ENCODE results near the gene PHB1.

PHB1 gene

DNA sequence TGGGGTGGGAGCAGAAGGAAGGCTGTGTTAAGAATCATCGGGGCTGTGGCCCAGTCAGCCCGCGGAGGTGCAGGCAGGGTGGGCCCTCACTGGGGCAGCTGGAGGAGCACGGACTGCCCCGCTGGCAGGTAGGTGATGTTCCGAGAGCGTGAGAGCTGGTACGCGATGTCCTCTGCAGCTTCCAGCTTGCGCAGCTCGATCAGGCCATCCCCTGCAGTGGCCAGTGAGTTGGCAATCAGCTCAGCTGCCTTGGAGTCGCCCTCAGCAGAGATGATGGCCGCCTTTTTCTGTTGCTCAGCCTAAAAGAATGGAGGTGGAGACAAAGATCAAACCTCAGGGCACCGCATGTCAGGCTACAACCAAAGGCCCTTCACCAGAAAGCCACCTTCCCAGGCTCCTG, 9.8 kb downstream of the PHB1 start:
- no peak for DNase-seq (ENCODE audit: low read depth)

DNA sequence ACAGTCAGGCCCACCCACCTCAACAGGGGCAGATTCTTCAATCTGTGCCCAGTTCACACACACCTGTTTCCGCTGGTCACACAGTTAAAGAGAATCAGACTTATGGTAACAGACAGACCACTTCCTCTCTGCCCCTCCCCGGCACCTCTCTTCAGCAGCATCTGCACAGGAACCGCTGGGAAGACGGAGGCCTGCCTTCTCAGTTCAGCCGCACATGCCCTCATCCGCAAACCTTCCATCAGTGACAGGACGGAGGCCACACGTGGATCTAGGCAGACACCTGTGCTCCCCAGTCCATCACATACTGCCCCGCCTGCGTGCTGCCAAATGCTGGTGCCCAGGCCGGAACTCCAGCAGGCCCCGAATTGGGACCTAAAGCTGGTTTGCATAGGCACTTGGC, 10.3 kb downstream of the PHB1 start:
- no peak for DNase-seq (ENCODE audit: low read depth)

DNA sequence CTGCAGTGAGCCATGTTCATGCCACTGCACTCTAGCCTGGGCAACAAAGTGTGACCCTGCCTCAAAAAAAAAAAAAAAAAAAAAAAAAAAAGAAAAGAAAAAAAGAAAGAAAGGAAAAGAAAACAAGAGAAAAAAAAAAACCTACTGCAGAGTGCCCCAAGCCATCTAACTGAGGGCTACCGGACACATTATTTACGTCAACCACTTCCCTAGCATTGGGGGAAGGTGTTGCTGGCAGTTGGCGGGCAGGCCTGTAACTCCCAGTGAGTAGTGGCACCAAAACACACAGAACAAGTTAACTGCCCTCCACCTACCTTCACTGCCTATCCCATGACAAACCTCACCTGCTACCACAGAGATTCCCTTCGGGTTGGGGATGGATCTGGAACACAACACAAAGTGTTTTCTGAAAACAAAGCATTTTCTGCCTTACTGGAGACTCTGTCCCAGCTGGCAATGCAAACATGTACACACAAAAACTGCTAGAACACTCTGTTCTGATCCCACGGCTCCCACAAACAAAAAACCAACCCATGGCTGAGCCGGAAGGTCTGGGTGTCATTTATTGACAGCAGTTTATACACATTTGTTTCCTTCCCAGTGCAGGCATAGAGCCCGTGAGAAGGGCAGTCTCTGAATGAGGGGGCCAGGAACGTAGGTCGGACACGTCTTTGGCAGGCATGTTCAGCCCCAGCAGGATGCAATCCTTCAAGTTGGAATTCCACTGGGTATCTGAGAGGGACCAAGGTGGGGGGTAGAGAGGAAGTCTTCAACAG, 11.0 kb downstream of the PHB1 start:
- DNase-seq (ENCODE audit: low read depth) = no peak

DNA sequence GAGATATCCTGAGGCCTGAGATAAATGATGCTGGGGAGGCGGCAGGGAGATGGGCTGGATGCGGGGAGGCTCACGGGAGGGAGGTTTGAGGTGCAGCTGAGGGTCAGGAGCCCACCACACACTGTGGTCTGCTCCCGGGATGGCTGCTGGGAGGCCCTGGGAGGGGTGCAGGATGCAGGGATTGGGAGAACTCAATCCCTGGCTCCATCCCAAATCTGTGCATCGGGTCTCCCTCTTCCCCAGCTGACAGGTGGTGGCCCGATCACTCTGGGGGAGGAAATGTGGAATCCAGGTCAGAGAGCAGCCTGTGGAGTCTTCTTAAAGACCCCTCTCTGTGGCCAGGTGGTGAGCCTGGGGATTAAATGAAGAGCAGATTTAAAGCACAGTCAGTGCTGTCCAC, 12.0 kb downstream of the PHB1 start:
- DNase-seq (ENCODE audit: low read depth) = no peak

DNA sequence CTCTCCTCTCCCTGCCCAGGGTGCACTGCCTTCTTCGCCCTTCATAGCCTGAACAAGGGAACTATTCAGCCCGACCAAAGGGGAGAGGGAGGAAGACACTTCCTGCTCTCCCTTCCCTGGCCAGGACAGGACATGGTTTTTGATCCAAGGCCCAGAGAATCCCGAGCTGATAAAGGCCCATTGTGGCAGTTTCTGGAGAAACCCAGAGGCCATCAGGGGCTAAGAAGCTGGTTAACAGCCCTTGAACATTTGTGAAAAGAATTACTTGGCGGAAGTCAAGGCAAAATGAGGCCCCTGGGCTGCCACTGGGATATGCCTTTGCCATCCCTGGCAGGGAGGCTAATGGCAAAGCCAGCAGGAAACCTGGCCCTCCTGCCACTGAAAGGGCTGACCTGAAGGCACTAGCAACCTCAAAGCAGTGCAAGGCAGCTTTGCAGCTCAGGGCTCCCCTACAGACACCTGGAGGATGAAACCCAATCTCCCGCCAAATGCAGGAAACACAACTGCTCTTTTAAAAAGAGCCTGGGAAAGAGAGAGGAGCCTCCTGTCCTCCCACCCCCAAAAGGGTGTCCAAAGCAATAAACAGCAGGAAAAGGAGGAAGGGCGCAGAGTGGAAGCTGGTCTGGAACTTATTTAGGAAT, 12.6 kb downstream of the PHB1 start:
- no peak for DNase-seq (ENCODE audit: low read depth)

DNA sequence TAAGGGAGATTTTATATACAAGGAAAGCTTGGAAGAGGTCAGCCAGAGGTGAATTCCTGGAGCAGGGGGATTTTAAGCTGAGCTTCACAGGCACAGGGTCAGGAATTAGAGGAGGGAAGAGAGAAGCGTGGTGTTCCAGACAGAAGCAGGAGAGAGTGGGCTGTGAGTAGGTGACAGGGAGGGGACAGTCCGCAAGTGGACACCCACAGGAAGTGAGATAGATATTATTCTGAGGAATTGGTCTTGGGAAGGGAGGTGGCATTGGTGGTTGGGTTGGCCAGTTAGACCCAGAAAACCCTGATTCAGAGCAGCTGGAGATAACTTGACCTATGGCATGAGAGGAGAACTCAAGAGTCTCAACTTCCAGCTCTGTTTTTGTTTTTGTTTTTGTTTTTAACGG, 14.7 kb downstream of the PHB1 start:
- DNase-seq (ENCODE audit: low read depth) = no peak

DNA sequence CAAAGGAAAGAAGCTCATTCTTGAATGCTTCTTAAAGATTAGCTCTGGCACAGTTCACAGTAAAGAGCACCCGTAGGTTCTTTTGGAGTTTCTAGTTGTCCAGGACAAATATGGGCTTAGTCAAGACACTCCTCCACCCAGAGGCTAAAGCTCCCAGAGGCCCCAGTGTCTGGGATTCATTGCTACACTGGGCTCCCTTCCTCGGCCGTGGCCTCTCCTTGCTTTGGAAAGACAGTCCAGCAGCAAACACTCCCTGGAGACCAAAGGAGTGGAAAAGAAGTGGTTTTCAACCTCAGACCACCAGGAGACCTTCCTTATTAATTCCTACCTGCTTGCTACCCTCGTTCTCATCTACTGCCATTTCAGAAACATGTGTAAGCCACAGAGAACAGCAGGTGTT, 17.1 kb downstream of the PHB1 start:
- DNase-seq (ENCODE audit: low read depth) = no peak

DNA sequence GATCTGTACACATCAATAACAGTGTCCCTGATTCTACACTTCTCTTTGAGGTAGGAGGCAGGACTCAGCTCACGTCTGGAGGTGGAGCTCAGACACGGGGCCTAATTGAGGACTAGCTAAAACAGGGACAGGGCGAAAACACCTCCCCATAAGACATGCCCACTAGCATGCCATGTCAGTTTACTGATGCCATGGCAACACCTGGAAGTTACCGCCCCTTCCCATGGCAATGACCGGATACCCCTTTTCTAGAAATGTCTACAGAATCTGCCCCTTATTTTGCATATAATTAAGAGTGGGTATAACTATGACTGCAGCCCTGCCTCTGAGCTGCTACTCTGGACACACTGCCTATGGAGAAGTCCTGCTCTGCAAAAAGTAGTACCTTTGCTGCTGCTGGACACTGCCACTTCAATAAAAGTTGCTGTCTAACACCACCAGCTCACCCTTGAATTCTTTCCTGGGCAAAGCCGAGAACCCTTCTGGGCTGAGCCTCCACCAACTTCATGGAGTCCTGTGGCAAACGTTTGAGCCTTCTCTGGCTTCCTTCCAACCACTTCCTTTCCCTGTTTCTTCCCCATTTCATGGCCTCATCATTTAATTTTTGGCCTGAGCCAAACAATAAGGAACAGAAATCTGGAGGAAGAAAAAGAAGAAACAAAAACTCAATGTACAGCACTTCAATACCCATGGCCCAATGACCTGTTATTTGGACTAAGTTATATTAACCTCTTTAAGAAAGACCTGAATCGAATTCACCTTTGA, 21.0 kb downstream of the PHB1 start:
- no peak for DNase-seq (ENCODE audit: low read depth)

DNA sequence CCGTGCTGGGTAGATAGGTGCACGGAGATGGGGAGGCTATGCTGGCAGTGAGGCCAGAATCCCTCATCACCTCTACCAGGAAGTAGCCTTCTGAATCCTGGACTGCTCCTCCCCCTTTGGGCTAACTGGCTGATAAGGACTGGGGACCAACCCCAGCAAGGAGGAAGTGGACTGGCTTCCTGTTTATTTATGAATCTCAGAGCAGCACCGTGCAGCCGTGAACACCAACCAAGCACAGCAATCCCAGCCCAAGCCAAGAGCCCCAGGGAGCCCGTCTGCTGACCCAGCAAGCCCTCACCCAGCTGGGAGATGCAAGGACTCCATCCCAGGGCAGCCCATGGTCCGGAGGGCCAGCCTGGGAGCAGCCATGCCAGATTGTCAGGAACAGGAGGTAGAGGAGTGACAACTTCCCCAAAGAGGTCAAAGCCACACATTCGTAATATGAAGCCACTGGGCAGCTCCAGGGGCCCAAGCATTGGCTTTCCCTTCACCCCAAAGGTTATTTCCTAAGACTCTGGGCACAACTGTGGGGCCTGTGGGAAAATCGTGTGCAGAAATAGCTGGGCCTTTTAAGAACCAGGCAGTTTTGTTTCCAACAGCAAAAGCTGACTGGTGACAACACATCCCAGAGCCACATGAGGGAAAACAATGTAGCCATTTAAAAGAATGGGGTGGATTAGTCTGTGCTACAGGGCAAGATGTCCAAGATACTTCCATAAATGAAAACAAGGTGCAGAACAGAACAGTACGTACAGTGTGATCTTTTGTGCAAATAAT, 23.9 kb downstream of the PHB1 start:
- DNase-seq (ENCODE audit: low read depth) = peak; percentile 17

DNA sequence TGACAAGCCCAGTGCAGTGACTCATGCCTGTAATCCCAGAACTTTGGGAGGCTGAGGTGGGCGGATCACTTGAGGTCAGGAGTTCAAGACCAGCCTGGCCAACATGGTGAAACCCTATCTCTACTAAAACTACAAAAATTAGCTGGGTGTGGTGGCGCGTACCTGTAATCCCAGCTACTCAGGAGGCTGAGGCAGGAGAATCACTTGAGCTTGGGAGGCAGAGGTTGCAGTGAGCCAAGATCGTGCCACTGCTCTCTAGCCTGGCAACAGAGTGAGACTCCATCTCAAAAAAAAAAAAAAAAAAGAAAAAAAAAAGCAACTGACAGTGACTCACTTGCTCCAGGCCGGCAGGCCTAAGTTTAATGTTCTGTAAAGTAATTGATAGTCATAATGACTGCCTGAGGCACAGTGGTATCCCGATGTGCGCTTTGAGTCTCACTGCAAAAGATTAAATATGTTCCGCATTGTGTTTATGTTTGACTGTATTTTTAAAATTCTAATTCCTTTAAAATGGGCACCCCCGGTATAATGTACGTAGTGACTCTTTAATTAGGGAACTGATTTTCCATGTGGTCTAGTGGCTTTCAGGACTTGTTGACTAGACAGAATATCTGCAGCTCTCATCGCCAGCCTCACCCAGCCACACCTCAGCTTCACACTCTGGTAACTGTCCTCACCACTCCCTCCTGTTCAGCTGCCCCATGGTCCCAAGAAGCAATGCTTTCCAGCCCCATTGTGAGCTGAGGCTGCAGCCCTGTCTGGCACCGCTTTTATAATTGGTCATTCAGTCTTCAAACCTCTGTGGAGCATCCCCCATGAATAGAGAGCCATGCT, 25.0 kb downstream of the PHB1 start:
- DNase-seq (ENCODE audit: low read depth) = peak; percentile 47

DNA sequence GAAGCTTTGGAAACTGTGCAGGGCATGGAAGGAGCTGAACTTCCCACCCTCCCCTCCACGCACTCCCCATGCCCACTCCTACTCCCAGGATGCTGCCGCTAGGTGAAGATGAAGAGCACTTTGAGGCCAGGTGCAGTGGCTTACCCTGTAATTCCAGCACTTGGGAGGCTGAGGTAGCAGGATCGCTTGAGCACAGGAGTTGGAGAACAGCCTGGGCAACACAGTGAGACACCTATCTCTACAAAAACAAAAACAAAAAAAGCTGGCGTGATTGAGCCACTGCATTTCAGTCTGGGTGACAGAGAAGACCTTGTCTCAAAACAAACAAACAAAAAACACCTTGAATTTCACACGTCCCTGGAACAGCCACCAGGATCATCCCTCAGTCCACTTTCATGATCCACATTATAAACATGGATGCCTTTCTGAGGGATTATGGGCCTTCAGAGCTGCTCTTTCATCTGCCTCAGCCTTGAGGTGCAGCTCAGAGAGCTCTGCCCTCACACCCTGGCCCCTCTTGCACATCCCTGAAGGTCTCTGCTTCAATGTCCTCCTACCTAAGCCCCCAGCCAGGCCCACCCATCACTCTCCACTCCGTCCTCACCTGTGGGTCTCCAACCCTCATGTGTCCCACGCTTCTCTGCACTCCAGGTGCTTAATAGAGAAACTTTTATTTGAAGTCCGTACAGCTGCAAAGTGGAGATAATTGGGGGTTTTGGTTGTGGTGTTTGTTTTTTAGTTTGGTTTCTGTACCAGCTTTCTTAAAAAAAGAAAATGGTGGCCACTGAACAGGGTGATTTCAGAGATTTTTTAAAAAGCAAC, 25.8 kb downstream of the PHB1 start:
- peak; percentile 38 for DNase-seq (ENCODE audit: low read depth)

DNA sequence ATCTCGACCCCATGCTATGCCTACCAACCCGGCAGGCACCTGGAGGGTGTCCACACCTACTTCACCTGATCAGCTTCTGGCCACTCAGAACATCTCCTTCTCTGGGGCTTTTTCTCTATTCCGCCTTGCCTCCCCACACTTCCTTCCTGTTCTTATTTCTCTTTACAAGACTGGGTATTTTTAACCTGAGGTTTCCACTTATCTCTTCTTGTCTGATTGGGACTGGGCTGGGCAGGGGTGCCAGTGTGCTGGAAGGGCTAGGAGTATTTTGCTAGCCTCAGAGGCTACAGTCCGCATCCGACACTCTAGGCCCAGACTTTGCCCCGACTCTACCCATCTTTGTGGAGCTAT, 26.4 kb downstream of the PHB1 start:
- DNase-seq (ENCODE audit: low read depth) = no peak

DNA sequence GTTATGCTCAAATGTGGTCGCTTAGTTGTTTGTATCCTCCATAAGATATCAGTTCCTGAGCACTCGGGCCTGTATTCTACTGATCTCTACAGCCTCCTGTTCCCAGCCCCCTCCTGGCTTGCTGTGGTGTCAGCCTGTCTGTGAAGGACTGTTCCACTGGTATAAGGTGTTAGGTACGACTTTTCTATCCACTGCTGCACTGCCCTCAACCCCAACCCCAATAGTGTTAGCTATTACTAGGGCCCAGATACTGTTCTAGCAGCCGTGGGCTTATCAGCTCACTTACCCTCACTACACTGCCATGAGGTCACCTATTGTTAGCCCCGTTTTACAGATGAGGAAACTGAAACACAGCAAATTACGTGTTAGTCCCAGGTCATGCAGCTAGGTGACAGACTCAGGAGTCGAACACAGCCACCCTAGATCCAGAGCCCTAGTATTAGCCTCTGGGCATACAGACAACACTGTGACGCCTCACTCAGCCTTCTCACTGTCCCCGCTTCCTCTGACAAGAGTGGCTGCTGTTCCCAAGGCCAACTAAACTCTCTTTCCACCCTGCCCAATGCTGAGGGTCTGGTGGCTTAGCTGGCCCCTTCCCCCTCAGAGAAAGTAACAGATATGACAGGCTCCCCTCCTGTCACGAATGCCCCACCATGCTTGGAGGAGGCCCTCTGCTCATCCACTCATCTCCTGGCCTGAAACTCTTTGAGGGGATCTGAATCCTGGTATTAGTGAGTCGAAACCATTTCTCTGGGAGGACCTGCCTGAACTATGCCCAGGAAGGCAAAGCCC, 27.0 kb downstream of the PHB1 start:
- no peak for DNase-seq (ENCODE audit: low read depth)

DNA sequence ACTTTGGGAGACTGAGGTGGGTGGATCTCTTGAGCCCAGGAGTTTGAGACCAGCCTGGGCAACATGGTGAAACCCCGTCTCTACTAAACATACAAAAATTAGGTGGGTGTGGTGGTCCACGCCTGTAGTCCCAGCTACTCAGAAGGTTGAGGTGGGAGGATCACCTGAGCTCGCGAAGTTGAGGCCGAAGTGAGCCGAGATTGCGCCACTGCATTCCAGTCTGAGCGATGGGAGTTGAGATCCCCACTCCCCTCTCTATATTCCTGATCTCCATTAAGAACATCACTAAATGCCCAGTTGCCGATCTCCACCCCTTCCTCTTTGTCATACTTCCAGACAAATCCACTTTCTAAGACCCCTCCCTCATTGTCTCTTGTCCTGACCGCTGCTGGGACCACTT, 28.3 kb downstream of the PHB1 start:
- no peak for DNase-seq (ENCODE audit: low read depth)

DNA sequence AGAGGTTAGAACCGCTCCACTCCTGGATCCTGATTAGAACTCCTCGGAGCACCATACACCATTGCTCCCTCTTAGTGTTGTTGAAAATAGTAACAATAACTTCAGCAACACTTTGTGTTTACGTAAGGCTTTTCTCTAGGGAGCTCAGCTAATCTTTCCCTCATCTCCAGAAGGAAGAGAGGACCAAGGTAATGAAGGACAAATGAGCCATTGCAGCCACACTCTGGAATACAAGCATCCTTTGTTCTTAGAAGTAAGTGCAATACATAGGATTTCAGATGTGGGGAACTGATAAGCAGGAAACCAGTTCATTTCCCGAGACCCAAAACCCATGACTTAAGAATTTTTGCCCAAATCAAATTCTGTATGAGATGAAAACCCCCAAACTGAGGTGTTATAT, 29.7 kb downstream of the PHB1 start:
- DNase-seq (ENCODE audit: low read depth) = no peak

DNA sequence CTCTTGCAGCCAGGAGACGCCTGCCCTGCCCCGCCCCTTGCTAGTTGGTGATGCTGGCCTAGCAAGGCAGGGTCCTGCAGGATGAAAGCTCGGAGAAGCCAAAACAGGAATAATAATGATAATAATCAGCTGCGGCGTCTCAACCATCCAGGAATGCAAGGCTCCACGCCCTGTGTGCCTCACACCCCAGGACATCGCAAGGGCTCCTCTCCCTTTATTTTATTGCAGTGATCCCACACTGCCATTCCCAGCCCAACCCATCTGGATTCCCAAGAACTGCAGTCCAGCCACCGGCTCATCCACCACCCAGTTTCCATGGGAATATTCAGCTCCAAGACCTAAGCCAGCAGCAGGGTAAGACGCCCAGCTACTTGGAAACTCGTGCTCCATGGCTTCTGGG, 31.6 kb downstream of the PHB1 start:
- no peak for DNase-seq (ENCODE audit: low read depth)

DNA sequence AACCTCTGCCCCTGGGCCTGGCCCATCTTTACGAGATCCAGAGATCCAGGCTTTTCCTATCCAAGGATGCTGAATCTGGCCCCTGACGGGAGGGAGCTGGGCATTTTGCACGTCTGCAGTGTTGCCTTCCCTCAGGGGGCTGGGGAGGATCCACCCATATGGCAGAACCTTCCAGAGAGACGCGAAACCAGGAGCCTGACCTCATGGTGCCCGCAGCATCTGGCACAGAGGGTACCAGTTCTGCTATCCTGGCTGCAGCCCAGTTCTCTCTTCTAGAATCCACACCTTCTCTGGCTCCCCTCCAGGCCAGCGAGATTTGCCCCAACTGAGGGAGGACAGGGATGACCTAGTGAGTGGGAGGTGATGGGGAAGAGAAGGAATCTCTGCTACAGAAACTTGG, 32.1 kb downstream of the PHB1 start:
- DNase-seq (ENCODE audit: low read depth) = no peak

DNA sequence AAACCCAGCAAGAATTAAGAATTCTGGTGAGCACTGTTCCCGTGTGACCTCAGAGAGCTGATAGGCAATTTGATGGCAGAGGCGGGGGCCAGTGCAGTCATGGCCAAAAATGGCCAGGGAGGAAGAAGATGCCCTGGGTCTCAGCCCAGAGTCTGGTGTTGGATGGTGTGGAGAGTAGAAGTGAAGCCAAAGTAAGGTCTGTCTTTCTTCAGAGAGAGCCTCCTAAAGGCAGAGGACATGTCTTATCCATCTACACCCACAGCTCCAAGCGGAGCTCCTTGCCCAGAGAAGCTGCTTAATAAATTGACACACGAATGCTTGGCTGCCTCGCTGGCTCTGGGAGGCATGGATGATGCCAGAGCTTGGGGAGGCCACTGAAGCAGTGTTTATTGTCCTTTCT, 32.9 kb downstream of the PHB1 start:
- no peak for DNase-seq (ENCODE audit: low read depth)

DNA sequence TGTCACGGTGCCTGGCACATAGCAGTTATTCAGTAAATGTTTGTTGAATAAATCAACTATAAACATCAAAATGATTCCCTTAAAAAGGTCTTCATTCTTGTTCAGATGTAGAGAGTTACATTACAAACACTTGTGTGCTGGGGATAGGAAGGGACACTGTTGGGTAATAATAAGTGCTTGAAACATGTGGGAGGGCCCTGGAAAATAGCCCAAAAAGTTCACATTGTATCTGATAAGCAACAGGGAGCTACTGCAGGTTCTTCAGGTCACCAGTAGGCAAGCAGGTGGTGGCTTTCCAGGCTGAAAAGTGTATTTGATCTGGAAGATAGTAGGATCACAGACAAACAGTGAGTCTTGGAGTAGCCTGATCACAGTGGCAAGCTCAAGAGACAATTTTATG, 33.6 kb downstream of the PHB1 start:
- DNase-seq (ENCODE audit: low read depth) = peak; percentile 27

DNA sequence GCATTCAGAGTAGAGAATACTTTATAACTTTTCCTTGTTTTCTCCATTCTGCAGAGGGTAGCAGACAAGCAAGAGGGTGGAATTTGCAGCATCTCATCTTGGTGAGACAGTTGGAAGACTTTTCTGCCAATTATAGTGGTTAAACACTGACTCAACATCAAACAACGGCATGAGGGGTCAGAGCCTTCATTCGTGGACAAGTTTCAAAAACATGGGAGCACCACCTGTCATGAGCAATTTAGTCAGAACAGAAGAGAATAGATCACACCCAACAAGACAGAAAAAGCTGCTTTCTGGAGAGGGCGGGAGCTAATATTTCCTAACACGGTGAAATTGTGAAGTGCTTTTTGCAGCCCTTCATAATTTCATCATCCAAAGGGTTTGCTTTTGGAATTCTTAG, 34.8 kb downstream of the PHB1 start:
- no peak for DNase-seq (ENCODE audit: low read depth)
